GM12801 (cell line): ENCODE results near the gene HNRNPA1.

ENCODE experiments used
- CTCF ChIP-seq: IDR thresholded peaks from one replicate; pipeline ENCODE4 v1.5.1; 2011; ENCODE audit warnings: control low read depth; ENCODE audit not compliant: insufficient read length; ENCODE audit errors: extremely low read depth

HNRNPA1 gene

GRCh38 chr12:54287261-54288157, 7.0 kb downstream of the HNRNPA1 start:
- TF ChIP-seq CTCF, result no peak

GRCh38 chr12:54292083-54292930, 11.8 kb downstream of the HNRNPA1 start:
- no peak for TF ChIP-seq CTCF

- TF ChIP-seq CTCF, result no peak
Observed at GRCh38 chr12:54292931-54293241, 12.4 kb downstream of the HNRNPA1 start.

GRCh38 chr12:54294152-54294952, 13.8 kb downstream of the HNRNPA1 start:
- no peak for TF ChIP-seq CTCF

- TF ChIP-seq CTCF, result no peak
Observed at GRCh38 chr12:54294953-54295566, 14.5 kb downstream of the HNRNPA1 start.

GRCh38 chr12:54296393-54297099, 16.0 kb downstream of the HNRNPA1 start:
- TF ChIP-seq CTCF, result no peak
